Putamen (tissue), 1 donor: Measurements from ENCODE around the gene TMEM100.

Experiments used
- DNase-seq: peaks from one replicate; pipeline ENCODE4 v3.0.0-alpha.2; 2016; ENCODE audit warnings: low spot score

The TMEM100 gene

GRCh38 chr17:55743103-55743679 lies 20.5 kb upstream of the TMEM100 start:
- DNase-seq: no peak

- no peak for DNase-seq
Observed at GRCh38 chr17:55742272-55743102, 19.8 kb upstream of the TMEM100 start.

- DNase-seq: no peak
Observed at GRCh38 chr17:55741356-55741700, 18.7 kb upstream of the TMEM100 start.

GRCh38 chr17:55740511-55741355 lies 18.1 kb upstream of the TMEM100 start:
- DNase-seq: no peak

- DNase-seq: no peak
Observed at GRCh38 chr17:55737976-55738501, 15.4 kb upstream of the TMEM100 start.

- DNase-seq: no peak
Observed at GRCh38 chr17:55735731-55736405, 13.2 kb upstream of the TMEM100 start.

GRCh38 chr17:55734128-55734781 lies 11.6 kb upstream of the TMEM100 start:
- DNase-seq: no peak

GRCh38 chr17:55731586-55732250 lies 9.1 kb upstream of the TMEM100 start:
- DNase-seq: no peak

GRCh38 chr17:55730808-55731207 lies 8.1 kb upstream of the TMEM100 start:
- no peak for DNase-seq

GRCh38 chr17:55730380-55730779 lies 7.7 kb upstream of the TMEM100 start:
- DNase-seq: no peak

- DNase-seq: no peak
Observed at GRCh38 chr17:55729484-55729883, 6.8 kb upstream of the TMEM100 start.

- no peak for DNase-seq
Observed at GRCh38 chr17:55728833-55729232, 6.2 kb upstream of the TMEM100 start.

GRCh38 chr17:55728361-55728760 lies 5.7 kb upstream of the TMEM100 start:
- no peak for DNase-seq

GRCh38 chr17:55727920-55728319 lies 5.3 kb upstream of the TMEM100 start:
- DNase-seq: no peak

GRCh38 chr17:55727275-55727674 lies 4.6 kb upstream of the TMEM100 start:
- no peak for DNase-seq

GRCh38 chr17:55726440-55726839 lies 3.8 kb upstream of the TMEM100 start:
- DNase-seq: no peak

- DNase-seq: no peak
Observed at GRCh38 chr17:55723488-55723848, 804 bp upstream of the TMEM100 start.

- DNase-seq: no peak
Observed at GRCh38 chr17:55722016-55722736, 488 bp downstream of the TMEM100 start.

GRCh38 chr17:55720919-55721836 lies 1.5 kb downstream of the TMEM100 start:
- no peak for DNase-seq
